ENCODE results near the gene HEATR5A. TPM values are rescaled to one million over a fixed set of nuclear protein-coding genes. Genes with fewer than 3 reads are reported as not detected.

HEATR5A gene
- total and polyA plus RNA-seq, 2 donors (not counting 1 experiment from before 2014, with no cell fraction given), result 45.4 to 59.8 TPM

DNA sequence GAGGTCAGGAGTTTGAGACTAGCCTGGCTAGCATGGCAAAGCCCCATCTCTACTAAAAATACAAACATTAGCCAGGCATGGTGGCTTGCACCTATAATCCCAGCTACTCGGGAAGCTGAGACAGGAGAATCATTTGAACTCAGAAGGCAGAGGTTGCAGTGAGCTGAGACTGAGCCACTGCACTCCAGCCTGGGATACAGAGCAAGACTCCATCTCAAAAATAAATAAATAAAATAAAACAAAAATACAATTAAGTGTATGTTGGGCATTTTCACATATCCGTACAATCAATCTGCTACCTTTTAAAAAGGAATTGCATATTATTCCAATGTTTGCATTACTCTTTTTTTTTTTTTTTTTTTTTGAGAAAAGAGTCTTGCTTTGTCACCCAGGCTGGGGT is 165.1 kb downstream of the HEATR5A start:
- no peak for DNase-seq (ENCODE audit: low read depth in 2 of 2)
- H4K20me1 ChIP-seq (ENCODE audit: control insufficient read depth, extremely low read depth, insufficient read depth, low read length), result no peaks in the 10 kb centered on the region
- no peaks in the 10 kb centered on the region for H3K79me2 ChIP-seq (ENCODE audit: control insufficient read depth, insufficient read depth, low read length)
- no peaks in the 10 kb centered on the region for H3K27me3 ChIP-seq (ENCODE audit: control insufficient read depth, insufficient read depth, low read length)
- no peak overlapping the region for H3K9ac ChIP-seq (ENCODE audit: insufficient read depth, low read length)
- no peaks in the 10 kb centered on the region for H3K9me3 ChIP-seq (ENCODE audit: control insufficient read depth, insufficient read depth, low read depth, low read length)
- H3K36me3 ChIP-seq (ENCODE audit: control insufficient read depth, insufficient read depth, low read length), result no peaks in the 10 kb centered on the region
- no peak overlapping the region for H3K4me3 ChIP-seq (replicated peaks in 1 of 4; ENCODE audit: control extremely low read depth in 1 of 4, insufficient read depth in 1 of 4, low read depth in 3 of 4, low read length in 4 of 4)
- no peak overlapping the region for H3K4me2 ChIP-seq (ENCODE audit: extremely low read depth, insufficient read depth, low read length)
- H3K4me1 ChIP-seq (ENCODE audit: control insufficient read depth, extremely low read depth, insufficient read depth, low read length), result no peaks in the 10 kb centered on the region
- no peak overlapping the region for H3K27ac ChIP-seq (ENCODE audit: insufficient read depth, low read length)
- no peak overlapping the region for H2AFZ ChIP-seq (ENCODE audit: low read length)
- TF ChIP-seq EZH2 (IDR thresholded peaks at IDR 0.05; ENCODE audit: low read length, missing control alignments), result no peak
- TF ChIP-seq CTCF (conservative IDR thresholded peaks at IDR 0.05 in 1 of 2, IDR thresholded peaks at IDR 0.05 in 1 of 2; ENCODE audit: low read depth in 1 of 2, low read length in 2 of 2), result no peak

DNA sequence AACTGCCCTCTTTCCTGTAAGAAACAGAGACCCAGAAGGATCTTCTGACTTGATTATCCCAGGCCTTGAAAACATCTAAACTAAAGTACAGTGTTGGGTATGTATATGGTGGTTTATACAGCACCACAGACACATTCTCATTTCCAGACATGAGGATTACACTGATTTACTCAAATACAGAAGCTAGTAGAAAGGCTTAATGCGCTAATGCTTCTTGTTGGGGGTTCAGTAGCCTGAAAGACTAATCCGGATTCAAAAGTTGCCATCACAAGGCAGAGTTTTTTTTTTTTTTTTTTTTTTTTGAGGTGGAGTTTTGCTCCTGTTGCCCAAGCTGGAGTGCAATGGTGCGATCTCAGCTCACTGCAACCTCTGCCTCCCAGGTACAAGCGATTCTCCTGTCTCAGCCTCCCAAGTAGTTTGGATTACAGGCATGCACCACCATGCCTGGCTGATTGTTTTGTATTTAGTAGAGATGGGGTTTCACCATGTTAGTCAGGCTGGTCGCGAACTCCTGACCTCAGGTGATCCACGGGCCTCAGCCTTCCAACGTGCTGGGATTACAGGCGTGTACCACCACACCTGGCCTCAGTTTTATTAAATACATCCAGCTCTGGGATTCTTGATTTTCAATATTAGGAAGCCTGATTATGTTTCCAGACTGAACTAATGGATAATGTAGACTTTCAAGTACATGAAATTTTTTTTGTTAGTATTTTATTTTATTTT is 166.4 kb downstream of the HEATR5A start:
- H3K9me3 ChIP-seq (ENCODE audit: control insufficient read depth, insufficient read depth, low read depth, low read length), result no peaks in the 10 kb centered on the region
- no peak overlapping the region for H3K9ac ChIP-seq (ENCODE audit: insufficient read depth, low read length)
- H3K4me3 ChIP-seq (replicated peaks in 1 of 4; ENCODE audit: control extremely low read depth in 1 of 4, insufficient read depth in 1 of 4, low read depth in 3 of 4, low read length in 4 of 4), result no peak overlapping the region
- H4K20me1 ChIP-seq (ENCODE audit: control insufficient read depth, extremely low read depth, insufficient read depth, low read length), result no peaks in the 10 kb centered on the region
- TF ChIP-seq EZH2 (IDR thresholded peaks at IDR 0.05; ENCODE audit: low read length, missing control alignments) (no peak), CTCF (conservative IDR thresholded peaks at IDR 0.05 in 1 of 2, IDR thresholded peaks at IDR 0.05 in 1 of 2; ENCODE audit: low read depth in 1 of 2, low read length in 2 of 2) (no peak)
- H3K27me3 ChIP-seq (ENCODE audit: control insufficient read depth, insufficient read depth, low read length), result no peaks in the 10 kb centered on the region
- H2AFZ ChIP-seq (ENCODE audit: low read length), result no peak overlapping the region
- no peaks in the 10 kb centered on the region for H3K36me3 ChIP-seq (ENCODE audit: control insufficient read depth, insufficient read depth, low read length)
- H3K4me2 ChIP-seq (ENCODE audit: extremely low read depth, insufficient read depth, low read length), result no peak overlapping the region
- DNase-seq (ENCODE audit: low read depth in 2 of 2), result no peak
- no peaks in the 10 kb centered on the region for H3K79me2 ChIP-seq (ENCODE audit: control insufficient read depth, insufficient read depth, low read length)
- no peaks in the 10 kb centered on the region for H3K4me1 ChIP-seq (ENCODE audit: control insufficient read depth, extremely low read depth, insufficient read depth, low read length)
- no peak overlapping the region for H3K27ac ChIP-seq (ENCODE audit: insufficient read depth, low read length)

DNA sequence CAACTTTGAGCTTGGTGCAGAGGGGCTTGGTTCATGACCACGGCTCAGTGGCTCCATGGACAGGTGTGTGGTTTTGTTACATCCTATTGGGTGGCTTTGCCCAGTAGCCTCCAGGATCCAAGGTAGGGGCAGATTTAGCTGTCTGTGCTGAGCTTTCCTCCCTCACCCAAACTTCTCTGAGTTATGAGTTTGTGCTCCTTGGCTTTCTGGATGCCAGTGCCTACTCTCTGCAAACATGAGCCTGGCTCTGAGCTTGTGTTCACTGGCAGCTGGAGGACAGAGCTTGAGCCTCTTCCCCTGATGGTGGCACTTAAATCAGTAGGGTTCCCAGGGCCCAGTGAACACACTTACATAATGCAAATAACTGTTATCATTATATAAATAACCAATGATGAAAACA is 167.5 kb downstream of the HEATR5A start:
- Histone ChIP-seq H3K4me2 (ENCODE audit: extremely low read depth, insufficient read depth, low read length) (no peak overlapping the region), H3K4me1 (ENCODE audit: control insufficient read depth, extremely low read depth, insufficient read depth, low read length) (no peaks in the 10 kb centered on the region), H3K79me2 (ENCODE audit: control insufficient read depth, insufficient read depth, low read length) (no peaks in the 10 kb centered on the region), H3K27me3 (ENCODE audit: control insufficient read depth, insufficient read depth, low read length) (no peaks in the 10 kb centered on the region), H3K4me3 (replicated peaks in 1 of 4; ENCODE audit: control extremely low read depth in 1 of 4, insufficient read depth in 1 of 4, low read depth in 3 of 4, low read length in 4 of 4) (no peak overlapping the region), H3K9ac (ENCODE audit: insufficient read depth, low read length) (no peak overlapping the region), H3K9me3 (ENCODE audit: control insufficient read depth, insufficient read depth, low read depth, low read length) (no peaks in the 10 kb centered on the region), H4K20me1 (ENCODE audit: control insufficient read depth, extremely low read depth, insufficient read depth, low read length) (no peaks in the 10 kb centered on the region), H2AFZ (ENCODE audit: low read length) (no peak overlapping the region), H3K36me3 (ENCODE audit: control insufficient read depth, insufficient read depth, low read length) (no peaks in the 10 kb centered on the region), H3K27ac (ENCODE audit: insufficient read depth, low read length) (no peak overlapping the region)
- no peak for TF ChIP-seq EZH2 (IDR thresholded peaks at IDR 0.05; ENCODE audit: low read length, missing control alignments)
- no peak for TF ChIP-seq CTCF (conservative IDR thresholded peaks at IDR 0.05 in 1 of 2, IDR thresholded peaks at IDR 0.05 in 1 of 2; ENCODE audit: low read depth in 1 of 2, low read length in 2 of 2)
- no peak for DNase-seq (ENCODE audit: low read depth in 2 of 2)

Data from fibroblast of lung (primary cell).